ENCODE data around the gene KATNB1.

GRCh38 chr16:57703416-57704010, 32.1 kb upstream of the KATNB1 start:
- TF ChIP-seq, protein P1, sequence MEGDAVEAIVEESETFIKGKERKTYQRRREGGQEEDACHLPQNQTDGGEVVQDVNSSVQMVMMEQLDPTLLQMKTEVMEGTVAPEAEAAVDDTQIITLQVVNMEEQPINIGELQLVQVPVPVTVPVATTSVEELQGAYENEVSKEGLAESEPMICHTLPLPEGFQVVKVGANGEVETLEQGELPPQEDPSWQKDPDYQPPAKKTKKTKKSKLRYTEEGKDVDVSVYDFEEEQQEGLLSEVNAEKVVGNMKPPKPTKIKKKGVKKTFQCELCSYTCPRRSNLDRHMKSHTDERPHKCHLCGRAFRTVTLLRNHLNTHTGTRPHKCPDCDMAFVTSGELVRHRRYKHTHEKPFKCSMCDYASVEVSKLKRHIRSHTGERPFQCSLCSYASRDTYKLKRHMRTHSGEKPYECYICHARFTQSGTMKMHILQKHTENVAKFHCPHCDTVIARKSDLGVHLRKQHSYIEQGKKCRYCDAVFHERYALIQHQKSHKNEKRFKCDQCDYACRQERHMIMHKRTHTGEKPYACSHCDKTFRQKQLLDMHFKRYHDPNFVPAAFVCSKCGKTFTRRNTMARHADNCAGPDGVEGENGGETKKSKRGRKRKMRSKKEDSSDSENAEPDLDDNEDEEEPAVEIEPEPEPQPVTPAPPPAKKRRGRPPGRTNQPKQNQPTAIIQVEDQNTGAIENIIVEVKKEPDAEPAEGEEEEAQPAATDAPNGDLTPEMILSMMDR (IDR thresholded peaks at IDR 0.05; ENCODE audit: low read length): no peak
- no peak for TF ChIP-seq EZH2 (IDR thresholded peaks at IDR 0.05; ENCODE audit: borderline replicate concordance, low read length)
